Muscle of leg (tissue), 11 donors: ENCODE measurements around the gene MRPL1. TPM values are rescaled to one million over a fixed set of nuclear protein-coding genes. Genes with fewer than 3 reads are reported as not detected.

Experiments used
- DNase-seq: peaks from one replicate; pipeline ENCODE4 v3.0.0; 2013
- H3K27ac ChIP-seq: one replicate; pipeline ENCODE4 v1.5.1; 2013; ENCODE audit warnings: mild to moderate bottlenecking, low read length, control low read depth
- H3K27me3 ChIP-seq: one replicate; pipeline ENCODE4 v1.6.1; 2013; ENCODE audit warnings: low read length; ENCODE audit not compliant: control insufficient read depth, insufficient read depth
- H3K36me3 ChIP-seq: one replicate; pipeline ENCODE4 v1.6.1; 2013; ENCODE audit warnings: low read length; ENCODE audit not compliant: control insufficient read depth, insufficient read depth
- H3K4me1 ChIP-seq: one replicate; pipeline ENCODE4 v1.6.1; 2013; ENCODE audit warnings: low read length; ENCODE audit not compliant: control insufficient read depth, insufficient read depth
- H3K4me3 ChIP-seq: one replicate; pipeline ENCODE4 v1.5.1; 2013; ENCODE audit warnings: low read length, control low read depth
- H3K9me3 ChIP-seq: replicated peaks from 2 replicates; pipeline ENCODE4 v1.6.1; 2013; ENCODE audit warnings: low read depth, low read length; ENCODE audit not compliant: control insufficient read depth
- WGBS: methylation state at CpG from one replicate; pipeline ENCODE4 v1.1.5; 2013; ENCODE audit warnings: missing lambda C conversion rate; ENCODE audit not compliant: insufficient coverage; 5-methylcytosine and 5-hydroxymethylcytosine counted together
- polyA plus RNA-seq, 8 donors: library from polyadenylated mRNA; unstranded; fragments of 120-200 nt; gene quantifications; one replicate each; pipeline versions ENCODE4 v1.2.1 to v1.2.3, GENCODE V29; 2013; ENCODE audit warnings: inconsistent platforms in 1 of 8, low replicate concordance in 1 of 8; ENCODE audit not compliant: insufficient read length in 8 of 8, insufficient read depth in 1 of 8
- total RNA-seq: library from RNA; stranded (reverse); fragments of 120-200 nt; gene quantifications from one replicate; pipeline ENCODE4 v1.2.4, GENCODE V29; 2013

The MRPL1 gene
- total and polyA plus RNA-seq, 9 donors: 55.2 to 65.3 (median 61.9) TPM

DNA sequence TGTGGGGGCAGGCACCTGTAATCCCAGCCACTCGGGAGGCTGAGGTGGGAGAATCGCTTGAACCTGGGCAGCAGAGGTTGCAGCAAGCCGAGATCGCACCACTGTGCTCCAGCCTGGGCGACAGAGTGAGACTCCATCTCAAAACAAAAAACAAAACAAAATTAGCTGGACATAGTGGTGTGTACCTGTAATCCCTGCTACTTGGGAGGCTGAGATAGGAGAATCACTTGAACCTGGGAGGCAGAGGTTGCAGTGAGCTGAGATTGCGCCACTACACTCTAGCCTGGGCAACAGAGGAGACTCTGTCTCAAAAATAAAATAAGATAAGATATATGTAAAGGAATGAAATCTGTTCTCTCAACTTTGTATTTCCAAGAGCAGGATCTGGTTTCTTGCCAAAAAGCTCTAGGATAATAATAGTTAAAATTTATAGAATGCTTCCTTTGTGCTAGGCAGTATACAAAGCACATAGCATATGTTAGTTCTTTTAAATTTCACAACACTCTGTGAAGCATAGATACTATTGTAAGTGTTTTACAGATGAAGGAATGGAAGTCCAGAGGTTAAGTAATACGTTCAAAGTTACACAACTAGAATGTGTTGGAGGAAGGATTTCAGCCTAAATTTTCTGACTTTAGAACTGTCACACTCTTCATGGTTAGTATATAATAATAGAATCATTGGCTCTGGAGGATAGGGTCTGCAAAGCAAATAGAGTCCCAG is 10.3 kb downstream of the MRPL1 start:
- 60% methylated on average over 1 of the region's 7 CpGs for WGBS
- no peaks in the 10 kb centered on the region for H3K9me3 ChIP-seq
- H3K4me3 ChIP-seq: no peak overlapping the region
- no peaks in the 10 kb centered on the region for H3K4me1 ChIP-seq
- H3K27me3 ChIP-seq: no peaks in the 10 kb centered on the region
- H3K36me3 ChIP-seq: peaks cover 21% of the 10 kb centered on the region
- no peak overlapping the region for H3K27ac ChIP-seq
- no peak for DNase-seq

- WGBS: 83% methylated on average over 4 of the region's 4 CpGs
These were observed 14.5 kb downstream of the MRPL1 start for GRCh38 chr4:77877167-77877566.

DNA sequence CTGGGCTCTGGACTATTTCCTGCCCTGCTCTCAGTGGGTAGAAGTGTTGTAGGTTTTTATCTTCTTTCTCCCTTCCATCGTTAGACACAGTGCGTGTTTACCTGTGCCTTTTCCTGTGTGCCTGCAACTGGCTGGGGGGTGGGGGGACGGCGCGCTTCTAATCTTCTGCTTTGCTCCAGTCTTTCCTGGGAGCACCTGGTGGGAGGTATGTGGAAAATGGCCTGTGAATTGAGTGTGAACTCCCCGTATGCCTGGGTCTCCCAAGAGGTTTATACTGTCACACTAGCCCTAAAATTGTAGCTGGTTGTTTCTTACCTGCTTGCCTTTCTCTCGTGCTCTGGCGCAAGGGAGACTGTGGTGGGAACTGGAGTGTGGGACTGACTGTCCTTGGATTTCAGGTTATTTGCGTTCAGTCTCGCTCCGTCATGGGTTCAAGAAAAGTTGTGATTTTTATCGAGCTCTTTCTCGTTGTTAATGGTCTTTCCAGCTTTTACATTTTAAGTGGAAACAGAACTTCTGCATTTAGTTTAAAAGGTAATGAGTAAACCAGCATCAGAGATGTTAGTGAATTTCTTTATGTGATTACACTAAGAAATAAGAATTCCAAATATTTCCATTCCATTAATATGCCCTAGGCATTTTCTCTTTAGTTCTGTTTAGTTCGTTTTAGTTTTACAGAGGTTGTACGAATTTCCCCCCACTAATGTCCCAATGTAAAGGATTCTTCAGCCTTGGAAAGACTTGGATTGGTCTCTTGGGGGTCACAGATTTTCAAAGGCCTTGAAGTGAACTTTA is 15.3 kb downstream of the MRPL1 start:
- Histone ChIP-seq H3K9me3 (no peaks in the 10 kb centered on the region), H3K27ac (no peak overlapping the region), H3K27me3 (no peaks in the 10 kb centered on the region), H3K4me3 (no peak overlapping the region), H3K36me3 (peaks cover 14% of the 10 kb centered on the region), H3K4me1 (no peaks in the 10 kb centered on the region)
- DNase-seq: peak; percentile 68
- 45% methylated on average over 4 of the region's 15 CpGs for WGBS

More at GRCh38 chr4:77877167-77877566, 14.5 kb downstream of the MRPL1 start:
- no peaks in the 10 kb centered on the region for H3K27me3 ChIP-seq
- H3K27ac ChIP-seq: no peak overlapping the region
- H3K9me3 ChIP-seq: no peaks in the 10 kb centered on the region
- H3K4me1 ChIP-seq: no peaks in the 10 kb centered on the region
- no peak overlapping the region for H3K4me3 ChIP-seq
- H3K36me3 ChIP-seq: peaks cover 18% of the 10 kb centered on the region
- DNase-seq: no peak

GRCh38 chr4:77880784-77881183 is 18.2 kb downstream of the MRPL1 start:
- H3K27me3 ChIP-seq: no peaks in the 10 kb centered on the region
- H3K4me1 ChIP-seq: no peaks in the 10 kb centered on the region
- H3K36me3 ChIP-seq: peaks cover 15% of the 10 kb centered on the region
- H3K9me3 ChIP-seq: no peaks in the 10 kb centered on the region
- H3K4me3 ChIP-seq: no peak overlapping the region
- no peak overlapping the region for H3K27ac ChIP-seq
- no peak for DNase-seq

DNA sequence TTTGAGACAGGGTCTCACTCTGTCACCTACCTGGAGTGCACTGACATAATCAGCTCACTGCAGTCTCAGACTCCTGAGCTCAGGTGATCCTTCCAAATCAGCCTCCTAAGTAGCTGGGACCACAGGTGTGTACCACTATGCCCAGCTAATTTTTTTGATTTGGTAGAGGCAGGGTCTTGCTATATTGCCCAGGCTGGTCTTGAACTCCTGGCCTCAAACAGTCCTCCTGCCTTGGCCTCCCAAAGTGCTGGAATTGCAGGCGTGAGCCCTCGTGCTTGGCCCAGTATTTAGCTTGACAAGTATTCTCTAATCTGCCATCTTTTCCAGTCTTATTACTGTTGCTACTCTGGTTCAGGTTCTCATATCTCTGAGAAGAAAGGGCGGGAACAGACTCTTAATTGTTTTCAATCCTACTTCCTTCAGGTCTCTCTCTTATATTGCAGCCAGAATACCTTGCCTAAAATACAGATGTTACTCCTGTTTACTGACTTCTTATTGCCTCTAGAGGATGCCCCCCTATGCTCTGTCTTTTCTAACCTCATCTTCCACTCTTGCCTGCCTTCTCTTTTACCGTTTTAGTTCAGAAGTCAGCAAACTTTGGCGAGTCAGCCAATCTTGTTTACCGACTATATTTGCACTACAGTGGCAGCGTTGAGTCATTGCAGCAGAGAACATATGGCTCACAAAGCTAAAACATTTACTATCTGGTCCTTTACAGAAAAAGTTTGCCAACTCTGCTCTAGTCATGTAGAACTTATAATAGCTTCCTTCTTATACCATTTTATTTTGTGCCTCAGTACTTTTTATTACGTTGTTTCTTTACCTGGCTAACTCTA is 19.0 kb downstream of the MRPL1 start:
- DNase-seq: no peak
- Histone ChIP-seq H3K9me3 (no peaks in the 10 kb centered on the region), H3K4me1 (no peaks in the 10 kb centered on the region), H3K27me3 (no peaks in the 10 kb centered on the region), H3K27ac (no peak overlapping the region), H3K4me3 (no peak overlapping the region), H3K36me3 (peaks cover 16% of the 10 kb centered on the region)
- WGBS: 72% methylated on average over 6 of the region's 8 CpGs

DNA sequence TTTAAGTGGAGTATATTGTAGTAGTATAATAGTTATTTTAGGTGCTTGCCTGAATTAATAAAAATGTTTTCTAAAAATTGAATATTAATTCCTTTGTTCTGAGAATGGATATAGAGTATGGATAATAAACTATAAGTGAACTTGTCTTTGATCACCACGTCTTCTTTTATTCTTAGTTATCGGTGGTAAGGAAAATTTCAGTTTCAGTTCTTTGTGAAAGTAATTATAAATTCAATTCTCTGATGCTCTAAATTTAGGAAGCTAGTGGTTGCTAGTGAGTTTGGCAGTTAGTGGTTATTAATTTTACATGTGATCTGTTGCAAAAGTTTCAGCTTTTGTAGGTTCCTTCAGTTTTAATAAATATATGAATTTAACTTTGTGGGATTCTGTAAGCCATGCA is 30.8 kb downstream of the MRPL1 start:
- DNase-seq: no peak
- H3K36me3 ChIP-seq: peaks cover 14% of the 10 kb centered on the region
- WGBS: no CpG with 5 or more reads among the region's 2 CpGs
- H3K4me3 ChIP-seq: no peak overlapping the region
- no peak overlapping the region for H3K27ac ChIP-seq
- no peaks in the 10 kb centered on the region for H3K27me3 ChIP-seq
- H3K9me3 ChIP-seq: no peaks in the 10 kb centered on the region
- H3K4me1 ChIP-seq: no peaks in the 10 kb centered on the region

DNA sequence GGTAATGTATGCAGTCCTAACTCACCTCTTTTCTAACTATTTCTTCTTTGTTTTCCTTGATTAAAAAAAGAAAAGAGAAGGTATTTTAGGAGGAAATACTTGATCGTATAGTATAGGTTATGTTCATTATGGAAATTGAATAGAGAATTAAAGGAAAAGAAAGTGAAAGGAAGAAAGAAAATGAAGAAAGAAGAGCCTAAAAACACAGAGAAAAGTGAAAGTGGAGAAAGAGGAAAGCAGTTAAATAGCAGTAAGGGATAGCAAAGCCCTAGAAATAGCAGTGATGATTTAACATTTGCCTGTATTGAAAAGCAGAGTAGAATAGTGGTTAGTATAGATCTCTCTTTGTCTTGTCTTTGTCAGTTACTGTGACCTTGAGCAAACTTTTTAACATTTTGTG is 37.0 kb downstream of the MRPL1 start:
- Histone ChIP-seq H3K27me3 (no peaks in the 10 kb centered on the region), H3K4me3 (no peak overlapping the region), H3K27ac (no peak overlapping the region), H3K36me3 (peaks cover 5% of the 10 kb centered on the region), H3K4me1 (no peaks in the 10 kb centered on the region), H3K9me3 (no peaks in the 10 kb centered on the region)
- no peak for DNase-seq
- WGBS: no CpG with 5 or more reads among the region's 1 CpG

- no peak overlapping the region for H3K27ac ChIP-seq
- H3K9me3 ChIP-seq: no peaks in the 10 kb centered on the region
- H3K36me3 ChIP-seq: no peaks in the 10 kb centered on the region
- no CpG with 5 or more reads among the region's 1 CpG for WGBS
- no peaks in the 10 kb centered on the region for H3K4me1 ChIP-seq
- DNase-seq: no peak
- no peaks in the 10 kb centered on the region for H3K27me3 ChIP-seq
- H3K4me3 ChIP-seq: no peak overlapping the region
These were observed 40.6 kb downstream of the MRPL1 start for GRCh38 chr4:77903186-77903585.

- no peaks in the 10 kb centered on the region for H3K4me1 ChIP-seq
- H3K27me3 ChIP-seq: no peaks in the 10 kb centered on the region
- no peak for DNase-seq
- no peak overlapping the region for H3K4me3 ChIP-seq
- no peaks in the 10 kb centered on the region for H3K9me3 ChIP-seq
- H3K36me3 ChIP-seq: peaks cover 3% of the 10 kb centered on the region
- no peak overlapping the region for H3K27ac ChIP-seq
These were observed 43.1 kb downstream of the MRPL1 start for GRCh38 chr4:77905651-77906263.

DNA sequence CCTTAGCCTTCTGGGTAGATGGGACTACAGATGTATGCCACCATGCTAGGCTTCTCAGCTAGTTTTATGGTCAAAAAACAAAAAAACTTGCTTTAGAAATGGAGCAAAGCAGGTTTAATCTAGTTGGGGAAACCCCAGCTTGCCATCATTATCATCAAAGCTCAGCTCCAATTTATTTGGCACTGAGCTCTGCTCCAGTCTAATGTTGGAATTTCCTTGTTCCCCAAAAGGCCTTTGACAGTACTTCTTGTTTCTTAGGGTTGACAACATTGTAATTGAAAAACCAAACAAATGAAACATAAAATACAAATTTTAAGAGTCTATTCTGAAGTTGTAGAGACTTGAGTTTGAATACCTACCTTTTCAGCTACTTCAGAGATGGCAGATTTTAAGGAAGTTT is 48.0 kb downstream of the MRPL1 start:
- no peaks in the 10 kb centered on the region for H3K4me1 ChIP-seq
- no peak for DNase-seq
- H3K27ac ChIP-seq: no peak overlapping the region
- no peaks in the 10 kb centered on the region for H3K27me3 ChIP-seq
- no peak overlapping the region for H3K4me3 ChIP-seq
- no peaks in the 10 kb centered on the region for H3K9me3 ChIP-seq
- H3K36me3 ChIP-seq: peaks cover 3% of the 10 kb centered on the region
